HepG2 (cell line): ENCODE measurements around the gene THEMIS.

Source experiments
- GABPA ChIP-seq, 2 experiments: IDR thresholded peaks; 2 replicates each; pipeline ENCODE4 v1.6.1; 2011 to 2016; ENCODE audit warnings: low read depth in 2 of 2, low read length in 1 of 2, missing biosample characterization in 1 of 2, missing genetic modification characterization in 1 of 2
- IRF2 ChIP-seq: IDR thresholded peaks from 2 replicates; pipeline ENCODE4 v1.6.1; 2018; ENCODE audit warnings: missing genetic modification reagents, missing compliant biosample characterization
- RELA ChIP-seq: sonication (generic); formaldehyde crosslinking; IDR thresholded peaks from 2 replicates; pipeline ENCODE4 v1.4.0; 2020; ENCODE audit warnings: missing genetic modification reagents
- RFX5 ChIP-seq: IDR thresholded peaks from 2 replicates; pipeline ENCODE4 v1.6.1; 2011; ENCODE audit warnings: low read depth, low read length, improper control_type of control experiment
- ZSCAN29 ChIP-seq: sonication (generic); formaldehyde crosslinking; conservative IDR thresholded peaks from 2 replicates; pipeline ENCODE4 v1.4.0; 2020; ENCODE audit warnings: mild to moderate bottlenecking, missing genetic modification reagents
- TF ChIP-seq, protein P1 (sequence below): sonication (generic); formaldehyde crosslinking; IDR thresholded peaks from 2 replicates; pipeline ENCODE4 v1.4.0; 2020; ENCODE audit warnings: missing genetic modification reagents
- TF ChIP-seq, protein P2 (sequence below): sonication (generic); formaldehyde crosslinking; IDR thresholded peaks from 2 replicates; pipeline ENCODE4 v1.5.0; 2020; ENCODE audit warnings: missing genetic modification reagents
- TF ChIP-seq, protein P3 (sequence below): sonication (generic); formaldehyde crosslinking; IDR thresholded peaks from 2 replicates; pipeline ENCODE4 v1.5.0; 2020; ENCODE audit warnings: mild to moderate bottlenecking, missing genetic modification reagents, moderate library complexity
- TF ChIP-seq, protein P4 (sequence below): sonication (generic); formaldehyde crosslinking; IDR thresholded peaks from 2 replicates; pipeline ENCODE4 v1.9.0; 2021; ENCODE audit warnings: missing genetic modification reagents, mild to moderate bottlenecking, borderline replicate concordance
- TF ChIP-seq, protein P5 (sequence below): sonication (generic); formaldehyde crosslinking; IDR thresholded peaks from 2 replicates; pipeline ENCODE4 v1.4.0; 2020; ENCODE audit warnings: mild to moderate bottlenecking, low read depth, missing genetic modification reagents

DNA sequence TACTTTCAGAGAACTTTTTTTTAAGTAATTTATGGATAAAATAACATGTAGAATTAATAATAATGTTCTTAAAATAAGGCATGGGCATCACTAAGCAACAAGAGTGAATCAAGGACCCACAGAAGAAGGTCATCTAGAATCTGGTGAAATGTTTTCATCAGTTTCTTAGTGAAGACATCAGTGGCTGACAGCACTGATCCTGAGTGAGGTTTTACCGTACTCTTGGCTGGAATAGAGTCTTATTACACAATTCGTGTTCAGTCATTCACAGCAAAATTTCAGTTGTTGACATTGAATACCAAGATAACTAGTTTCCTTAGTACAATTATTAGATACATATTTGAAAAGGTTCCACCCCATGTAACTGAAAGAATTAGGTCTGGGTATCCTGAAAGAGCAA is 183.5 kb downstream of the THEMIS start:
- TF ChIP-seq, protein P1, sequence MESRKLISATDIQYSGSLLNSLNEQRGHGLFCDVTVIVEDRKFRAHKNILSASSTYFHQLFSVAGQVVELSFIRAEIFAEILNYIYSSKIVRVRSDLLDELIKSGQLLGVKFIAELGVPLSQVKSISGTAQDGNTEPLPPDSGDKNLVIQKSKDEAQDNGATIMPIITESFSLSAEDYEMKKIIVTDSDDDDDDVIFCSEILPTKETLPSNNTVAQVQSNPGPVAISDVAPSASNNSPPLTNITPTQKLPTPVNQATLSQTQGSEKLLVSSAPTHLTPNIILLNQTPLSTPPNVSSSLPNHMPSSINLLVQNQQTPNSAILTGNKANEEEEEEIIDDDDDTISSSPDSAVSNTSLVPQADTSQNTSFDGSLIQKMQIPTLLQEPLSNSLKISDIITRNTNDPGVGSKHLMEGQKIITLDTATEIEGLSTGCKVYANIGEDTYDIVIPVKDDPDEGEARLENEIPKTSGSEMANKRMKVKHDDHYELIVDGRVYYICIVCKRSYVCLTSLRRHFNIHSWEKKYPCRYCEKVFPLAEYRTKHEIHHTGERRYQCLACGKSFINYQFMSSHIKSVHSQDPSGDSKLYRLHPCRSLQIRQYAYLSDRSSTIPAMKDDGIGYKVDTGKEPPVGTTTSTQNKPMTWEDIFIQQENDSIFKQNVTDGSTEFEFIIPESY (CRISPR knock-in tag): no peak
- TF ChIP-seq RELA (no peak), IRF2 (CRISPR knock-in tag) (no peak), RFX5 (no peak), ZSCAN29 (CRISPR knock-in tag) (no peak), GABPA (IDR thresholded peaks at IDR 0.05; ENCODE audit: low read depth, low read length) (no peak), GABPA (CRISPR knock-in tag; IDR thresholded peaks at IDR 0.05; ENCODE audit: low read depth) (no peak)
- TF ChIP-seq, protein P2, sequence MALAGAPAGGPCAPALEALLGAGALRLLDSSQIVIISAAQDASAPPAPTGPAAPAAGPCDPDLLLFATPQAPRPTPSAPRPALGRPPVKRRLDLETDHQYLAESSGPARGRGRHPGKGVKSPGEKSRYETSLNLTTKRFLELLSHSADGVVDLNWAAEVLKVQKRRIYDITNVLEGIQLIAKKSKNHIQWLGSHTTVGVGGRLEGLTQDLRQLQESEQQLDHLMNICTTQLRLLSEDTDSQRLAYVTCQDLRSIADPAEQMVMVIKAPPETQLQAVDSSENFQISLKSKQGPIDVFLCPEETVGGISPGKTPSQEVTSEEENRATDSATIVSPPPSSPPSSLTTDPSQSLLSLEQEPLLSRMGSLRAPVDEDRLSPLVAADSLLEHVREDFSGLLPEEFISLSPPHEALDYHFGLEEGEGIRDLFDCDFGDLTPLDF: no peak
- TF ChIP-seq, protein P3, sequence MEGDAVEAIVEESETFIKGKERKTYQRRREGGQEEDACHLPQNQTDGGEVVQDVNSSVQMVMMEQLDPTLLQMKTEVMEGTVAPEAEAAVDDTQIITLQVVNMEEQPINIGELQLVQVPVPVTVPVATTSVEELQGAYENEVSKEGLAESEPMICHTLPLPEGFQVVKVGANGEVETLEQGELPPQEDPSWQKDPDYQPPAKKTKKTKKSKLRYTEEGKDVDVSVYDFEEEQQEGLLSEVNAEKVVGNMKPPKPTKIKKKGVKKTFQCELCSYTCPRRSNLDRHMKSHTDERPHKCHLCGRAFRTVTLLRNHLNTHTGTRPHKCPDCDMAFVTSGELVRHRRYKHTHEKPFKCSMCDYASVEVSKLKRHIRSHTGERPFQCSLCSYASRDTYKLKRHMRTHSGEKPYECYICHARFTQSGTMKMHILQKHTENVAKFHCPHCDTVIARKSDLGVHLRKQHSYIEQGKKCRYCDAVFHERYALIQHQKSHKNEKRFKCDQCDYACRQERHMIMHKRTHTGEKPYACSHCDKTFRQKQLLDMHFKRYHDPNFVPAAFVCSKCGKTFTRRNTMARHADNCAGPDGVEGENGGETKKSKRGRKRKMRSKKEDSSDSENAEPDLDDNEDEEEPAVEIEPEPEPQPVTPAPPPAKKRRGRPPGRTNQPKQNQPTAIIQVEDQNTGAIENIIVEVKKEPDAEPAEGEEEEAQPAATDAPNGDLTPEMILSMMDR (CRISPR knock-in tag): no peak
- TF ChIP-seq, protein P4, sequence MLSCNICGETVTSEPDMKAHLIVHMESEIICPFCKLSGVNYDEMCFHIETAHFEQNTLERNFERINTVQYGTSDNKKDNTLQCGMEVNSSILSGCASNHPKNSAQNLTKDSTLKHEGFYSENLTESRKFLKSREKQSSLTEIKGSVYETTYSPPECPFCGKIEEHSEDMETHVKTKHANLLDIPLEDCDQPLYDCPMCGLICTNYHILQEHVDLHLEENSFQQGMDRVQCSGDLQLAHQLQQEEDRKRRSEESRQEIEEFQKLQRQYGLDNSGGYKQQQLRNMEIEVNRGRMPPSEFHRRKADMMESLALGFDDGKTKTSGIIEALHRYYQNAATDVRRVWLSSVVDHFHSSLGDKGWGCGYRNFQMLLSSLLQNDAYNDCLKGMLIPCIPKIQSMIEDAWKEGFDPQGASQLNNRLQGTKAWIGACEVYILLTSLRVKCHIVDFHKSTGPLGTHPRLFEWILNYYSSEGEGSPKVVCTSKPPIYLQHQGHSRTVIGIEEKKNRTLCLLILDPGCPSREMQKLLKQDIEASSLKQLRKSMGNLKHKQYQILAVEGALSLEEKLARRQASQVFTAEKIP (CRISPR knock-in tag): no peak
- TF ChIP-seq, protein P5, sequence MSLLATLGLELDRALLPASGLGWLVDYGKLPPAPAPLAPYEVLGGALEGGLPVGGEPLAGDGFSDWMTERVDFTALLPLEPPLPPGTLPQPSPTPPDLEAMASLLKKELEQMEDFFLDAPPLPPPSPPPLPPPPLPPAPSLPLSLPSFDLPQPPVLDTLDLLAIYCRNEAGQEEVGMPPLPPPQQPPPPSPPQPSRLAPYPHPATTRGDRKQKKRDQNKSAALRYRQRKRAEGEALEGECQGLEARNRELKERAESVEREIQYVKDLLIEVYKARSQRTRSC (CRISPR knock-in tag): no peak
